ENCODE measurements around the gene LRRC74B.

The LRRC74B gene

DNA sequence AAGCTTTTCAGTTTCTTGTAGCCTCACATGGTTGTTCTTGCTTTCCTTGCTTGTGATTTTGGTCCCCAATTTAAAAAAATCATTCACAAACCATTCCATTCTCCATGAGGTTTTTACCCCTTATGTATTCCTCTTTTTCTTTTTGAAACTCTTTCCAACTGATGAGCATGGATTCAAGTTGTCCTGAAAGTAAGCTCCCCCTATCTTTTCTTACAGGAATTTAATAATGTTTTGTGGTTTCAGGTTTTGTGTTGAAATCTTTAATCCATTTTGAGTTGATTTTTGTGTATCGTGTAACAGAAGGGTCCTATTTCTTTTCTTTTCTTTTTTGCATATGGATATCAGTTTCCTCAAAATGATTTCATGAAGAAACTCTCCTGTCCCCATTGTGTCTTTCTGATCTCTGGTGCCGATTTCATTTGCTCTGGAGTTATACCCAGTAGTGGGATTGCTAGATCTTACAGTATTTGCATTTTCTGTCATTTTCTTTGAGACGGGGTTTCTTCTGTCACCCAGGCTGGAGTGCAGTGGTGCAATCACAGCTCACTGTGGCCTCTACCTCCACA lies 58.5 kb downstream of the LRRC74B start:
- no peak overlapping the region for H3K4me3 ChIP-seq (IDR thresholded peaks at IDR 0.05; ENCODE audit: insufficient read depth, low read depth, low read length)
- no peaks in the 10 kb centered on the region for H3K36me3 ChIP-seq (ENCODE audit: insufficient read depth)
- no peak overlapping the region for H2AFZ ChIP-seq (ENCODE audit: low read depth)
- H3K79me2 ChIP-seq (ENCODE audit: insufficient read depth, low read depth) = no peaks in the 10 kb centered on the region
- no peaks in the 10 kb centered on the region for H4K20me1 ChIP-seq (ENCODE audit: insufficient read depth)
- H3K27me3 ChIP-seq (ENCODE audit: insufficient read depth, low read depth) = no peaks in the 10 kb centered on the region
- TF ChIP-seq, protein P1, sequence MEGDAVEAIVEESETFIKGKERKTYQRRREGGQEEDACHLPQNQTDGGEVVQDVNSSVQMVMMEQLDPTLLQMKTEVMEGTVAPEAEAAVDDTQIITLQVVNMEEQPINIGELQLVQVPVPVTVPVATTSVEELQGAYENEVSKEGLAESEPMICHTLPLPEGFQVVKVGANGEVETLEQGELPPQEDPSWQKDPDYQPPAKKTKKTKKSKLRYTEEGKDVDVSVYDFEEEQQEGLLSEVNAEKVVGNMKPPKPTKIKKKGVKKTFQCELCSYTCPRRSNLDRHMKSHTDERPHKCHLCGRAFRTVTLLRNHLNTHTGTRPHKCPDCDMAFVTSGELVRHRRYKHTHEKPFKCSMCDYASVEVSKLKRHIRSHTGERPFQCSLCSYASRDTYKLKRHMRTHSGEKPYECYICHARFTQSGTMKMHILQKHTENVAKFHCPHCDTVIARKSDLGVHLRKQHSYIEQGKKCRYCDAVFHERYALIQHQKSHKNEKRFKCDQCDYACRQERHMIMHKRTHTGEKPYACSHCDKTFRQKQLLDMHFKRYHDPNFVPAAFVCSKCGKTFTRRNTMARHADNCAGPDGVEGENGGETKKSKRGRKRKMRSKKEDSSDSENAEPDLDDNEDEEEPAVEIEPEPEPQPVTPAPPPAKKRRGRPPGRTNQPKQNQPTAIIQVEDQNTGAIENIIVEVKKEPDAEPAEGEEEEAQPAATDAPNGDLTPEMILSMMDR (conservative IDR thresholded peaks at IDR 0.05; ENCODE audit: low read depth, low read length) = no peak
- H3K4me2 ChIP-seq = no peak overlapping the region
- no peak overlapping the region for H3K27ac ChIP-seq
- H3K9ac ChIP-seq = no peak overlapping the region
- H3K4me1 ChIP-seq (ENCODE audit: low read depth, poor library complexity, severe bottlenecking) = no peaks in the 10 kb centered on the region

DNA sequence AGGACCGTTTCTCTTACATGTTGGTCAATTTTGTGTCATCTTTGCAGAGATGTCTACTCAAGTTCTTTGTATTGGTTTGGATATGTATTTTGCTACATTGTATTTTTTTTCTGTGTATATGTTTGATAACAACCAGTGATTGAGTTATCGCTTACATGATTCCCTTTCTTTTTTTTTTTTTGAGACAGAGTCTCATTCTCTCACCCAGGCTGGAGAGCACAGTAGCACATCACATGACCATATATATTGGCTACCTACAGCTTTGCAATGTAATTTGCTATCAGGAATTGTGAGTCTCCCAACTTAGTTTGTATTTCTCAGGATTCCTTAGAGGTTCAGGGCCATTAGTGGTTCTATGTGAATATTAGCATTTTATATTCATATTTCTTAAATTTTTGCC lies 59.5 kb downstream of the LRRC74B start:
- H3K27me3 ChIP-seq (ENCODE audit: insufficient read depth, low read depth) = no peaks in the 10 kb centered on the region
- H3K4me1 ChIP-seq (ENCODE audit: low read depth, poor library complexity, severe bottlenecking) = no peaks in the 10 kb centered on the region
- TF ChIP-seq, protein P1 (conservative IDR thresholded peaks at IDR 0.05; ENCODE audit: low read depth, low read length) = no peak
- no peaks in the 10 kb centered on the region for H4K20me1 ChIP-seq (ENCODE audit: insufficient read depth)
- no peak overlapping the region for H3K4me2 ChIP-seq
- H3K27ac ChIP-seq = no peak overlapping the region
- H2AFZ ChIP-seq (ENCODE audit: low read depth) = no peak overlapping the region
- H3K36me3 ChIP-seq (ENCODE audit: insufficient read depth) = no peaks in the 10 kb centered on the region
- H3K4me3 ChIP-seq (IDR thresholded peaks at IDR 0.05; ENCODE audit: insufficient read depth, low read depth, low read length) = no peak overlapping the region
- H3K79me2 ChIP-seq (ENCODE audit: insufficient read depth, low read depth) = no peaks in the 10 kb centered on the region
- no peak overlapping the region for H3K9ac ChIP-seq

DNA sequence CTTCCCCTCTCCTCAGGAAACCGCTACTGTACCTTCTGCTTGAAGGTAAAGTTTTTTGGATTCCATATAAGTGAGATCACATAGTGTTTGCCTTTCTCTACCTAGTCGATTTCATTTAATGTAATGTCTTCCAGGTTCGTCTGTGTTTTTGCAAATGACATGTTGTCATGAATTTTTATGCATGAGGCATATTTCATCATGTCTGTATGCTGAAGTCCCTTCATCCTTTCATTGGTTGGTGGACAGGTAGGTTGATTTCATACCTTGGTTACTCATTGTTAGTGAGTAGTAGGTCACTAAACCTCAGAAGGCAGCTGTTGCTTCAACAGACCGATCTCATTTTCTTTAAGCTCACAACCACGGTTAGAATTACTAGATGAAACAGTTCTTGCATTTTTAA lies 60.3 kb downstream of the LRRC74B start:
- H3K27ac ChIP-seq = no peak overlapping the region
- H3K4me3 ChIP-seq (IDR thresholded peaks at IDR 0.05; ENCODE audit: insufficient read depth, low read depth, low read length) = no peak overlapping the region
- no peaks in the 10 kb centered on the region for H3K36me3 ChIP-seq (ENCODE audit: insufficient read depth)
- H3K4me2 ChIP-seq = no peak overlapping the region
- no peaks in the 10 kb centered on the region for H4K20me1 ChIP-seq (ENCODE audit: insufficient read depth)
- no peaks in the 10 kb centered on the region for H3K27me3 ChIP-seq (ENCODE audit: insufficient read depth, low read depth)
- TF ChIP-seq, protein P1 (conservative IDR thresholded peaks at IDR 0.05; ENCODE audit: low read depth, low read length) = no peak
- H3K4me1 ChIP-seq (ENCODE audit: low read depth, poor library complexity, severe bottlenecking) = no peaks in the 10 kb centered on the region
- no peak overlapping the region for H2AFZ ChIP-seq (ENCODE audit: low read depth)
- no peak overlapping the region for H3K9ac ChIP-seq
- H3K79me2 ChIP-seq (ENCODE audit: insufficient read depth, low read depth) = no peaks in the 10 kb centered on the region

DNA sequence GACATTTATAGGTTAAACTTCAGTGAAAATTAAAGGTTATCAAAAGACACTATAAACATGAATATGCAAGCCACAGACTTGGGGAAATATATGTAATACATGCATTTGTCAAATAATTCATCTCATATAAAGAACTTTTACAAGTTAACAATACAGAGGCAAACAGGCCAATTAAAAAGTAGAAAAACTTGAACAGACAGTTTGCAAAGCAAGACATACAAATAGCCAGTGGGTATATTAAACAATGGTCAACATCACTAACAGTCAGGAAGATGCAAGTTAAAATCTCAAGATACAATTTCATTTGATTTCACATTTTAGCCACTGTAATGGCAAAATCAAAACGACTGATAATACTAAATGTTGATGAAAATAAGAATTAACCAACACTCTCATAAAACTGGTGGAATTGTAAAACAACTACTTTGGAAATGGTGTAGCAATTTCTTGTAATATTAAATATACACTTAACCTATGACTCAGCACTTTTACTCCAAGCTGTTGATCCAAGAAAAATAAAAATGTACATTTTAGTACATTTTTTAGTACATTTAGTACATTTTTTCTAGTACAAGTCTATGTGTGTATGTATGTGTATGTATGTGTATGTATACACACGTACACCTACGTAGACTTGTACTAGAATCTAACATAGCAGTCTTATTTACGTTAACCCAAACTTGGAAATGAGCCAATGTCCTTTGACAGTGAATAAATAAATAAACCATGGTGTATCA lies 62.8 kb downstream of the LRRC74B start:
- Histone ChIP-seq H4K20me1 (ENCODE audit: insufficient read depth) (no peaks in the 10 kb centered on the region), H3K36me3 (ENCODE audit: insufficient read depth) (no peaks in the 10 kb centered on the region), H3K27me3 (ENCODE audit: insufficient read depth, low read depth) (no peaks in the 10 kb centered on the region), H3K9ac (no peak overlapping the region), H3K4me1 (ENCODE audit: low read depth, poor library complexity, severe bottlenecking) (no peaks in the 10 kb centered on the region), H3K4me3 (IDR thresholded peaks at IDR 0.05; ENCODE audit: insufficient read depth, low read depth, low read length) (no peak overlapping the region), H3K27ac (no peak overlapping the region), H2AFZ (ENCODE audit: low read depth) (no peak overlapping the region), H3K4me2 (no peak overlapping the region), H3K79me2 (ENCODE audit: insufficient read depth, low read depth) (no peaks in the 10 kb centered on the region)
- TF ChIP-seq, protein P1 (conservative IDR thresholded peaks at IDR 0.05; ENCODE audit: low read depth, low read length) = no peak
